Esophagus (tissue), 2 donors: ENCODE data around the gene AP1B1. TPM values are rescaled to one million over a fixed set of nuclear protein-coding genes. Genes with fewer than 3 reads are reported as not detected.
"Not testable (repeated sequence)": the region's sequence is repeated elsewhere in the genome, so short reads cannot be mapped to it uniquely, and the experiment has no call there.

Experiments used
- H3K27ac ChIP-seq, 2 donors: one replicate each; pipeline ENCODE4 v1.5.1; 2013; ENCODE audit warnings: low read depth in 2 of 2, mild to moderate bottlenecking in 2 of 2, inconsistent platforms in 1 of 2, low read length in 1 of 2, moderate library complexity in 1 of 2
- H3K27me3 ChIP-seq, 2 donors: one replicate each; pipeline ENCODE4 v1.6.1; 2013; ENCODE audit warnings: low read length in 2 of 2, control low read depth in 1 of 2, mild to moderate bottlenecking in 1 of 2; ENCODE audit not compliant: insufficient read depth in 2 of 2, control insufficient read depth in 1 of 2
- H3K36me3 ChIP-seq, 2 donors: one replicate each; pipeline ENCODE4 v1.6.1; 2013; ENCODE audit warnings: low read length in 1 of 2; ENCODE audit not compliant: control insufficient read depth in 2 of 2, insufficient read depth in 2 of 2
- H3K4me1 ChIP-seq, 2 donors: one replicate each; pipeline ENCODE4 v1.6.1; 2013; ENCODE audit warnings: low read length in 1 of 2; ENCODE audit not compliant: control insufficient read depth in 2 of 2, insufficient read depth in 2 of 2
- H3K4me3 ChIP-seq, 2 donors: one replicate each; pipeline ENCODE4 v1.5.1; 2013; ENCODE audit warnings: low read length in 2 of 2, mild to moderate bottlenecking in 2 of 2, low read depth in 1 of 2, moderate library complexity in 1 of 2
- H3K9me3 ChIP-seq, 2 donors: one replicate each; pipeline ENCODE4 v1.6.1; 2013; ENCODE audit warnings: mild to moderate bottlenecking in 2 of 2, low read depth in 1 of 2, low read length in 1 of 2, moderate library complexity in 1 of 2; ENCODE audit not compliant: control insufficient read depth in 2 of 2, insufficient read depth in 1 of 2
- WGBS, 2 donors: extraction: QIAGEN DNeasy Blood & Tissue Kit; methylation state at CpG; one replicate each; pipeline ENCODE4 v1.1.7; 2013; 5-methylcytosine and 5-hydroxymethylcytosine counted together
- polyA plus RNA-seq, 2 donors: library from polyadenylated mRNA; stranded (reverse); fragments of 200-250 nt; gene quantifications; one replicate each; pipeline ENCODE4 v1.2.3, GENCODE V29; 2013
- donor health status: healthy with polysubstance abuse.
- donor health status: Bipolar disorder and iron deficiency.

Gene AP1B1
- polyA plus RNA-seq, 2 donors = 32.0 to 44.6 TPM

GRCh38 chr22:29344889-29345288, 43.5 kb downstream of the AP1B1 start:
- H3K27ac ChIP-seq, H3K4me3 ChIP-seq, H3K4me1 ChIP-seq, H3K9me3 ChIP-seq, H3K27me3 ChIP-seq: not testable (repeated sequence)
- WGBS, 2 donors = 86 to 89% methylated on average over 5 of the region's 5 CpGs
- peaks cover 10 to 51% of the 10 kb centered on the region in 2 donors for H3K36me3 ChIP-seq

GRCh38 chr22:29344137-29344536, 44.2 kb downstream of the AP1B1 start:
- H3K27ac ChIP-seq = no peak overlapping the region
- peaks cover 7 to 51% of the 10 kb centered on the region in 2 donors for H3K36me3 ChIP-seq
- H3K4me1 ChIP-seq = peaks cover 0 to 14% of the 10 kb centered on the region in 2 donors
- 54% methylated on average over 5 of the region's 5 CpGs for whole genome bisulfite sequencing, 2 donors
- no peaks in the 10 kb centered on the region for H3K27me3 ChIP-seq
- no peak overlapping the region for H3K4me3 ChIP-seq
- H3K9me3 ChIP-seq = no peaks in the 10 kb centered on the region

- Histone ChIP-seq H3K36me3 (peaks cover 8 to 55% of the 10 kb centered on the region in 2 donors), H3K4me3 (no peak overlapping the region), H3K27ac (no peak overlapping the region), H3K9me3 (no peaks in the 10 kb centered on the region), H3K4me1 (peaks cover 0 to 15% of the 10 kb centered on the region in 2 donors), H3K27me3 (no peaks in the 10 kb centered on the region)
- 63 to 68% methylated on average over 7 of the region's 7 CpGs for WGBS, 2 donors
These were observed 45.0 kb downstream of the AP1B1 start for GRCh38 chr22:29343313-29343805.

GRCh38 chr22:29342577-29343312, 45.6 kb downstream of the AP1B1 start:
- Histone ChIP-seq H3K36me3 (peaks cover 11 to 61% of the 10 kb centered on the region in 2 donors), H3K9me3 (no peaks in the 10 kb centered on the region), H3K27ac (no peak overlapping the region), H3K4me1 (peaks cover 0 to 15% of the 10 kb centered on the region in 2 donors), H3K27me3 (no peaks in the 10 kb centered on the region), H3K4me3 (no peak overlapping the region)
- 87 to 89% methylated on average over 10 of the region's 10 CpGs for WGBS, 2 donors

GRCh38 chr22:29342177-29342576, 46.2 kb downstream of the AP1B1 start:
- Histone ChIP-seq H3K27ac (no peak overlapping the region), H3K27me3 (no peaks in the 10 kb centered on the region), H3K4me1 (peaks cover 0 to 19% of the 10 kb centered on the region in 2 donors), H3K4me3 (no peak overlapping the region), H3K9me3 (no peaks in the 10 kb centered on the region), H3K36me3 (peaks cover 11 to 65% of the 10 kb centered on the region in 2 donors)
- WGBS, 2 donors = 88 to 93% methylated on average over 6 of the region's 6 CpGs

GRCh38 chr22:29341849-29342127, 46.6 kb downstream of the AP1B1 start:
- H3K36me3 ChIP-seq = peaks cover 10 to 66% of the 10 kb centered on the region in 2 donors
- 85 to 96% methylated on average over 2 of the region's 2 CpGs for WGBS, 2 donors

GRCh38 chr22:29341056-29341848, 47.1 kb downstream of the AP1B1 start:
- H3K27ac ChIP-seq = no peak overlapping the region
- no peaks in the 10 kb centered on the region for H3K9me3 ChIP-seq
- H3K27me3 ChIP-seq = no peaks in the 10 kb centered on the region
- H3K36me3 ChIP-seq = peaks cover 6 to 63% of the 10 kb centered on the region in 2 donors
- H3K4me1 ChIP-seq = peaks cover 0 to 22% of the 10 kb centered on the region in 2 donors
- 92 to 94% methylated on average over 25 of the region's 25 CpGs for WGBS, 2 donors
- no peak overlapping the region for H3K4me3 ChIP-seq

More at GRCh38 chr22:29341849-29342127, 46.6 kb downstream of the AP1B1 start:
- peaks cover 0 to 22% of the 10 kb centered on the region in 2 donors for H3K4me1 ChIP-seq
- H3K27me3 ChIP-seq = no peaks in the 10 kb centered on the region
- H3K27ac ChIP-seq = no peak overlapping the region
- H3K4me3 ChIP-seq = no peak overlapping the region
- H3K9me3 ChIP-seq = no peaks in the 10 kb centered on the region

- no peaks in the 10 kb centered on the region for H3K27me3 ChIP-seq
- H3K36me3 ChIP-seq = peaks cover 6 to 68% of the 10 kb centered on the region in 2 donors
- H3K4me3 ChIP-seq = no peak overlapping the region
- no peaks in the 10 kb centered on the region for H3K9me3 ChIP-seq
- H3K4me1 ChIP-seq = peaks cover 0 to 22% of the 10 kb centered on the region in 2 donors
- WGBS, 2 donors = 93% methylated on average over 8 of the region's 8 CpGs
- H3K27ac ChIP-seq = no peak overlapping the region
These were observed 47.8 kb downstream of the AP1B1 start for GRCh38 chr22:29340566-29340965.

- no peaks in the 10 kb centered on the region for H3K9me3 ChIP-seq
- WGBS, 2 donors = 70 to 82% methylated on average over 23 of the region's 23 CpGs
- no peaks in the 10 kb centered on the region for H3K27me3 ChIP-seq
- peaks cover 6 to 76% of the 10 kb centered on the region in 2 donors for H3K36me3 ChIP-seq
- H3K27ac ChIP-seq = no peak overlapping the region
- H3K4me3 ChIP-seq = no peak overlapping the region
- H3K4me1 ChIP-seq = peaks cover 0 to 22% of the 10 kb centered on the region in 2 donors
These were observed 48.8 kb downstream of the AP1B1 start for GRCh38 chr22:29339381-29340235.
